T1000 (cell line): ENCODE measurements around the gene TRIOBP.
A peak's percentile ranks its signal among the peaks of the same experiment; 100 is the strongest.

Source experiments
- DNase-seq: peaks from one replicate; lab custom pipeline; 2025; ENCODE audit warnings: mixed read lengths; lab: John Stamatoyannopoulos, UW

TRIOBP gene

DNA sequence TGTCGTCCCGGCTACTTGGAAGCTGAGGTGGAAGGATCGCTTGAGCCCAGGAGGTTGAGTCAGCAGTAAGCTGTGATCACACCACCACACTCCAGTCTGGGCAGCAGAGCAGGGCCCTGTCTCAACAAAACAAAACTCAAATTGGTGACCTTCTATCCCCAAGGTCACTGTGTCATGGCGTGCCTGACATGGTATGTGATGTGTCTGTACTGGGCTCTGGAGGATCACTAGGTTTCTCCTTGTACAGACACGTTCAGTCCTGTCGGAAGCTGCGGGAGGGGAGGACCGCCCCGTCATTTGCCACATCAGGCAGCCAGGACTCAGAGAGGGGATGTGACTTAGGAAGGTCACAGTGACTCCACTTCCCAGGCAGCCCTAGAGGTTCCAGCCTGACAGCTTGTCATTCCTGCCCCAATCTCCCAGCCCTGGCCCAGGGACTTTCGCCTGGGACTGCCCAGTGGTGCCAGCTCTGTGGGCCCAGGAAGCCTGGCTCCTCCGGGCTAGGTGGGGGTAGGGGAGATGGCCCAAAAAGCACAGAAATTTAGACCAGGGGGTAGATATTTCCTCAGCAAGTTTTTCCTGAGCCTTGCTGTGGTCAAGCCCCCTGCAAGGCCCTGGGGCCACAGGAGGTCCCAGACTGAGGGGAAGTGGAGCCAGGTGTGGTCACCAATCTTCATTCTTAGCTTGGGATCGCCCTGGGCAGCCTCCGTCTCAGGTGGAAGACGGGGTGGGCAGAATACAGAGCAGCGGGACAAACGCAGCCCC, 53.2 kb downstream of the TRIOBP start:
- DNase-seq = no peak

DNA sequence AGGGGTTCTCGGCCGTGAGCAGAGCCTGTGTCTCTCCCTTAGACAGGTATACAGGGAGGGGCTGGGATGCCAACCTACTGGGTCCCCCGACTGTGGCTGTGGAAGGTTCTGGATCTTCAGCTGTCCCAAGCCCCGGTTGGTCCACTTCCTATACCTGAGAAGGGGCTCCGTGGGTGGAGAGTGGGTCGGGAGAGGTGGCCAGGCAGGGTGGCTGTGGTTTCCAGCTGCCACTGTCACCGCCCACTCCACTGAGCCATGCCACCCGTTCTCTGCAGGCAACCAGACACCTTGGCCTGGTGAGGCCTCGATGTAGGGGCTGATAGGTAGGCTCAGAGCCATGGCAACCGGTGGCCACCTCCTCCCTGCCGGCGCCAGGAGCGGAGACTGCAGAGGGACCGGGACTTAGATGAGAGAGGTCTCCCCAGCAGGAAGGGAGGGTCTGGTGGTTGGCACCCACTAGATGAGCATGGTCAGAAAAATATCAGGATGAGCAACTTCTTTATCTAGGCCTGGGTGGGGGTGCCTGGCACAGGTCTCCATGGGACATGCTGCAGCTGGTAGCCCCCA, 53.8 kb downstream of the TRIOBP start:
- no peak for DNase-seq

DNA sequence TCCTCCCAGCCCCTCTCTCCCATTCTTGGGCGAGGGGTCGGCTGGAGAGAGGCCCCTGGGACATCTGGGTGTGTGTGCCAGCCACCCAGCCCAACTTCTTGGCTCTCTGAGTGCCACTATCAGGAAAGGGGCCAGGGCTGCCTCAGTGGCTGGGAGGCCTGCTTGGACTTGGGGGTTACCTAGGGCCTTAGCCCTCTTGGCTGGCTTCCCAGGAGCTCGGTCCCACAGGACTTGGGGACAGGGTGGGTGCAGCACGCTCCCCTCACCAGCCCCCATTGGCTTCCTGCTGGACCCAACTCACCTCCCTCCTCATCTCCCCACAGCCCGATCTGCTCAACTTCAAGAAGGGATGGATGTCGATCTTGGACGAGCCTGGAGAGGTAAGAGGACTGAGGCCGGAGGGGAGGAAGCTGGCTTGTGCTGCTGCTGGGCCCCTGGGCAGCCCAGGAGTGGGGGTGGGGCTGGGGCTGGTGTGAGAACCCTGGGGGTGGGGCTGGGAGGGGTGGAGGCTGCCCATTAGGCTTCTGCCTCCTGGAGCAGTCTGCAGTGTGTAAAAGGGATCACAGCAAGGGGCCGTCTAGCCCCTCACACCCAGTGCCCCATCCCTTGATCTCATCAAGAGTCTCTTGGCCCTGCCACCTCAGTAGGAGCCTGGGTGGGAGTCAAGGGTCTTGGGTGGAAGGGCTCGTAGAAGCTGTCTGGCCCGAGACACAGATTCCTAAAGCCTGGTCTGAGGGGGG, 54.8 kb downstream of the TRIOBP start:
- DNase-seq = no peak

DNA sequence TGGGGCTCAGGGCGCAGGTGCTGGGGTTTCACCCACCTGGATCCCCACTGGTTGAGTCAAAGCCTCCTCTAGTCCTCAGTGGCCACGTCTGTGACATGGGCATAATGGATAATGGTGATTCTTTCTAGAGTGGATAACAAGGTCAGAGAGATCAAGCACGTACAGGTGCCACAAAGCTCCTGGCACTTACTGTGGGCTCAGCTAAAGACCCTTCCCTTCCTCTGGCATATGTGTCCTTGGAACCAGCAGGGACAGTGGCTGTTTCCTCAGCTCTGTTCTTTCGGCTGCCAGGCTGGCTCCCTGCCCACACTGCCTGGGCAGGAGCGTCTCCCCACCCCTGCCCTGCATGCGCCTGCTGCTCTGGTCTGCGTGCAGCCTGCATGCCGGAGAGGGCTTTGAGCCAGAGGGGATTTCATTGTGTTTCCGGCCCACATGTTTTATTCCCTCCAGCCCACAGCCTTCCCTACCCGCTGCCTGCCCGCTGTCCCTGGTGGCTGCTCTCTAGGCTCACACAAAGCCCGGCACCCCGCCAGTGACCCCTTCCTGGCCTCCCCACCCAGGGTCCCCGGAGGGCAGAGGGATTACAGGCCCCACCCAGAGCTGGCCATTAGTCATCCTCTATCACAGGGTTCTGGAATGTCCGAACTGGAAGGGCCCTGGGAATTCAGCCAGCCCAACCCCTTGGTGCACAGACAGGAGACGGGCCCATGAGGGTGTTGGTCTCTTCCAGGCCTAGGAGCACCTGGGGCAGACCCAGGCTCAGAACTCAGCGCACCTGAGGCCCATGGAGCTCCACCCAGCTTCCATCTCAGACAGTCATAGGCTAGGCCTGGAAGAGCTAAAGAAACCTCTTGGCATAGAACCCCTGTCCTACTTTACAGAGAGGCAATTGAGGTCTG, 55.6 kb downstream of the TRIOBP start:
- DNase-seq = peak; percentile 95

DNA sequence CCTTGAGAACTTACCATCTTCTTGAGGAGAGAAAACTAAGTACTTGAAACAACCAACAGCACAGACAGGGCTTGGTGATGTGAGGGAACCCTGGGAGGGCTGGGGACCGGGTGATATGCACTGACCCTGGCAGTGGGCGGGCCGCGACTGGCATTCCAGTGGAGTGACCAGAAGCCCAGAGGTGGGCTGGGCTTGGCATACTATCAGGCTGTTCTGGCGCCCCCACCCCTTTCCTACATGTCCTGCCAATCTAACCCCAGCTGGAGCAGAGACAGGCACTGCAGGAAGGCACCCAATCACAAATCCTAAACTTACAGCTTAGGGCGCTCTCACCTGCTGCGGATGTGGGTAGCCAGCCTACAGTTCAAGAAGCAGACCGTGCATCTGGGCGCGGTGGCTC, 56.9 kb downstream of the TRIOBP start:
- DNase-seq = no peak

DNA sequence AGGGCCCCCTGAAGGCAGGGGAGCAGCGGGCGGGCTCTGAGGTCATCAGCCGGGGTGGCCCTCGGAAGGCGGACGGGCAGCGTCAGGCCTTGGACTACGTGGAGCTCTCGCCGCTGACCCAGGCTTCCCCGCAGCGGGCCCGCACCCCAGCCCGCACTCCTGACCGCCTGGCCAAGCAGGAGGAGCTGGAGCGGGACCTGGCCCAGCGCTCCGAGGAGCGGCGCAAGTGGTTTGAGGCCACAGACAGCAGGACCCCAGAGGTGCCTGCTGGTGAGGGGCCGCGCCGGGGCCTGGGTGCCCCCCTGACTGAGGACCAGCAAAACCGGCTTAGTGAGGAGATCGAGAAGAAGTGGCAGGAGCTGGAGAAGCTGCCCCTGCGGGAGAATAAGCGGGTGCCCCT, 60.8 kb downstream of the TRIOBP start:
- DNase-seq = no peak

DNA sequence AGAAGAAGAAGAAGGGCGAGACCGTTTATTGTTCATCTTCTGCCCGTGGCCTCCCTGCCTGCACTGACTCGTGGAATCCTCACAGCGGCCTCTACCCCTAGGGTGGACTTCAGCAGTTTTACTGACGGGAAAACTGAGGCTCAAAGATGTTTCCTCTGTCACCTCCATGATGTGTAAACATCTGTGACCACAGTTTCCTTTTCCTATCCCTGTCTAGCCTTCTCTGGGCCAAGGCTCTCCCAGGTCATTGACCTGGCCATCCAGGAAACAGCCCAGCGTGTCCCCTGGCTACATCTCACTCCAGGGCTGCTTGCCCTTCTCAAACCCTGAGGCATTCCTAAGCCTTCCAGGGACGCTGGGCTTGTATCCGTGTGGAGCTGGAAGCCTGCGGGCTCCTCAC, 61.8 kb downstream of the TRIOBP start:
- no peak for DNase-seq

DNA sequence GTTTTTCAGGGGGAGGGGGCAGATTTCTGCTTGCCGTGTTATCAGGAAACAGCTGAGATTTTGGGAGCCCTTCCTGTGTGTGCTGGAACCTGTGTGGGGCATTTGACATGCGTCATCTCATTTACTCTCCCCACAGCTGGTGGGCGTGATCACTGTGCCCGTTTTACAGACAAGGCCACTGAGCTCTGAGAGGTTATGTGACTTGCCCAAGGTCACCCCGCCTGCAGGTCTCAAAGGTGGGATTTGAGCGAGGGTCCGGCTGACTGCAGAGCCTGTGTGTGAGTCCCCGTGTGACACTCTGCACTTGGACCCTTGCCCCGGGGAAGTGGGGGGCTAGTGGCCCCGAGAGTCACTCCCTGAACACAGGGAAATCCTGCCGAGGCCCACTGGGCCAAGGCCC, 62.4 kb downstream of the TRIOBP start:
- DNase-seq = no peak

DNA sequence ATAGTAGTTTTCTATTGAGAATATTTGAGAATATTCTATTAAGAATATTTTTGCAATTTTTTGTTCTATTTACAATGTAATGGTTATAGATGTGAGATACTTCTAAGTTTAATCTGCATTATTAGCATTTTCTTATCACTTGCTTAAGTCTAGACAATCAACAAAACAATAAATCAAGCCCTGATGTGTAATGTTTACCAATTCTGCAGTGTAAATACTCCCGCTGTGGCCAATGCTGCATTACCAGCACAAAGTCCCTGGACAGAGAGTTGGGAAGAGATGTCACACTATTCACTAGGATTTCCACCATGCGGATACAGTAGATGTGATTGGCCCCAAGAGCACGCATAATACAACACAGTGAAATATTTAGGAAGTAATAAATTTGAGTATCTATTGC, 63.3 kb downstream of the TRIOBP start:
- no peak for DNase-seq

DNA sequence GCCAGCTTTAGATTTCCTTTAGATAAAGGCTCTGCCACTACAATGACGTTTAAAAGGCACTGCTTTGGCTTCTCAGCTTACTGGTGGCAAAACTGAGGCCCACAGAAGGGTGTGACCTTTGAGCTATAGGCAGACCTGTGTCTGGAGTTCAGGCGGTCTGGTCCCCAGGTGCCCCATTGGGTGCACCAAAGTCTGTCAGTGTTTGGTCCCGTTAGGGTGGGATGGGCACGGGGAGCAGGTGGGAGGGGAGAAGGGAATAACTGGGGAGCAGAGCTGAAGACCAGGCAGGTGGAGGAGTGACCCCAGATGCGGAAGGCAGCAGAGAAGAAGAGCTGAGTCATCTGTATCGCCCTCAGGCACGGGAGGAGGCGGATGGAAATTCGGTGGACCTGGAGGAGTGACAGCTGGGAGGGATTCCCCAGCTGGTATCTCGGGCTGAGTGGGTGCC, 65.6 kb downstream of the TRIOBP start:
- no peak for DNase-seq

DNA sequence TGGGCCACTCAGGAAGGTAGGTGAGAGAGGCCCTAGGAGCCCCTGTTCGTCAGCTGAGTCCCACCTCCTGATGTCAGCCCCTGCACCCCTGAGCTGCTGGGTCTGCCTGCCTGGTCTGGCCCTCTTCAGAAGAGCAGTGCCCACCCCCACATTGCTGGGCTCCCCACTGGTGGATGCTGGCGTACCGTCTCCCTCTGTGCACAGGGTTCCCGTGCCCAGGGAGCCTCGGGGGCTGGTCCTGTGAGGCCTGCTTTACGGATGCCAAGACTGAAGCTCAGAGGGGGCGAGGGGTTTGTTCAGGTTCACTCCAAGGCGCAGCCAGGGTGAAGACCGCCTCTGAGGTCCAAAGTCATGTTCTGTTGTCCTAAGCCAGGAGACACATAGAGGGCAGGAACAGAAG, 66.2 kb downstream of the TRIOBP start:
- DNase-seq = no peak

DNA sequence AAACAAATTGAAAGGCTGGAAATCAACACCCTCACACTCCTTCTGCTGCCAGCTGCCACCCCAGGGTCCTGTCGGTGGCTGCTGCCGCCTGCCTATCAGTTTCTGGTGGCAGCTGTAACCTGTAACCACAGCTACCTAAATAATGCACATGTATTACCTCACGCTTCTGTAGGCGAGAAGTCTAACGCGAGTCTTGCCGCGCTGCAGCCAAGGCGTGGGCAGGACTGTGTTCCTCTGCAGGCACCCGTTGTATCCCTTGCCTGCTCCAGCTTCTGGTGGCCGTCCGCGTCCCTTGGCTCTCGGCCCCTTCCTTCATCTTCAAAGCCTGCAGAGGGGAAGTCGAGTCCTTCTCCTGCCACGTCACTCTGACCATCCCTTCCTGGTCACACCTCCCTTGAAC, 66.8 kb downstream of the TRIOBP start:
- no peak for DNase-seq

DNA sequence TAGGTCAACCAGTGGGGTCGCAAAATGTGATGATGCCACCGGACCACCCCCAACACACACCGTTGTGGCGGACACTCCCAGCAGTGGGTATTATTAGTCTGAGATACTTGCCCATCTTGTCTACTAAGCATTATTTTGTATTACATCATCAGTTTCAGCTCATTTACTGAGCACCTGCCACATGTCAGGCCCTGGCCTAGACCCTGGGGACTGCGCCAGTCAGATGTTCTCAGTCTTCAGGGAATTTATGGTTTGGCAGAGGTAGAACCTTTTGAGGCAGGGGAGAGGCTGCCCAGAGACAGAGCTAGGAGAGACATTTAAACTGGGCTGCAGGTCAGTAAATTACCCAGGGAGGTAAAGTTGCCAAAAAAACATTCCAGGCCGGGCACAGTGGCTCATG, 67.8 kb downstream of the TRIOBP start:
- no peak for DNase-seq

DNA sequence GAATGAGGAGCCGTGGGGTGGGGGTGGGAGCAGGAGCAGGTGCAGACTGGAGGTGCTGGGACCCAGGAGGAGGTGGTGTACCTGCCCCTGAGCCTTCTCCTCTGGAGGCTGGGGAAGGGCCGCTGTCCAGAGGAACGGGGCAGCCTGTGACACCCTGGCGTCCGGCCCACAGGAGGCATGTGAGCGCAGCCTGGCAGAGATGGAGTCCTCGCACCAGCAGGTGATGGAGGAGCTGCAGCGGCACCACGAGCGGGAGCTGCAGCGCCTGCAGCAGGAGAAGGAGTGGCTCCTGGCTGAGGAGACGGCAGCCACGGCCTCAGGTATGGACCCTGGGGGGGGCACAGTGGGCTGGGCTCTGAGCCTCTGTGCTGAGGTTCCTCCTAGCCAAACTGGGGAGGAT, 68.7 kb downstream of the TRIOBP start:
- no peak for DNase-seq

DNA sequence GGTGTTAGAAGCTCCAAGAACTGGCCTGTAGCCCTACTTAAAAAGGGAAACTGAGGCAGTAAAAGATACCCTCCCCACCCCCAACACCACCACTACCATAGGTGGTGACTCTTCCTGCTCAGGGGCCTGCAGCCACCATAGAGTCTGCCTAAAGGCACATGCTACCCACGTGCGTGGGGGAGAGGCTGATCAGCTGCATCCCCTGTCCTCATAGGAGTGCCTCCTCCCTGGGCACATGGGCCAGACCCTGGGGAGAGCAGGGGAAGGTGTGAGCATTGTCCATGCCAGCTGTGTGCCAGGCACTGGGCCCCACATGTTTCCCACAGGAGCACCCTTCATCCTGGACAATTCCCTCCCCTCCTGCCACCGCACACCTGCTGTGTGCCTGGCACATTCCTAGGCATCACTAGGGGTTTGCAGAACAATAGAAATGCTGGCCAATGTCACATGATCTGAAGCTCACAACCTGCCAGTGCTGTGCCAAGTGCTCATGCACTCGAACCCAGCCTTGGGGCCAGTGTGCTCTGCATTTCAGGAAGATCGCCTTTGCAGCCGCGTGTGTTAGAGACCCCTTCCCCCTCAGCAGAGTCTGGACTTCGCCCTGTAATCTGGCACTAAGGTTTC, 69.2 kb downstream of the TRIOBP start:
- DNase-seq = no peak

DNA sequence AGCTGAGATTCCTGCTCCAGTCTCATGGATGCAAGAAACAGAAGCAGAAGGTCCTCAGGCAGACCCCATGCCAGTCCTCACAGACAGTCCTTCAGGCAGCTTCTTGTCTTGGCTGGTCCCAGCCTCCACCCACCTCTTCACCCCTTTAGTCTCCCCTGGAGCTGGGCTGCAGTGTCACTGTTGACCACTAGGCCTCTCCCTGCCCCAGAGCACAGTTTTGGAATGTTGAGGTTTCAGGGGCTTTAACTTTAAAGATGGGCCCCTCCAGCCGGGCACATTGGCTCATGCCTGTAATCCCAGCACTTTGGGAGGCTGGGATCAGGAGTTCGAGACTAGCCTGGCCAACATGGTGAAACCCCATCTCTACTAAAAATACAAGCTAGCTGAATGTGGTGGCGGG, 71.4 kb downstream of the TRIOBP start:
- no peak for DNase-seq

DNA sequence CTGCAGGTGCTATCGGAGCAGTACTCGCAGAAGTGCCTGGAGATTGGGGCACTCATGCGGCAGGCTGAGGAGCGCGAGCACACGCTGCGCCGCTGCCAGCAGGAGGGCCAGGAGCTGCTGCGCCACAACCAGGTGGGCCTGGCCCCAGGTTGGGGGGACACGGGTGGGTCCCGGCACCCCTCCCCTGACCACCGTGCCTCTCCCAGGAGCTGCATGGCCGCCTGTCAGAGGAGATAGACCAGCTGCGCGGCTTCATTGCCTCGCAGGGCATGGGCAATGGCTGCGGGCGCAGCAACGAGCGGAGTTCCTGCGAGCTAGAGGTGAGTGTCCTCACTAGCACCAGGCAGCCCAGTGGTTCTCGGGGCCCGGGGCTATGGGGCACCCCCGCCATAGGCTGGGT, 72.2 kb downstream of the TRIOBP start:
- DNase-seq = no peak

DNA sequence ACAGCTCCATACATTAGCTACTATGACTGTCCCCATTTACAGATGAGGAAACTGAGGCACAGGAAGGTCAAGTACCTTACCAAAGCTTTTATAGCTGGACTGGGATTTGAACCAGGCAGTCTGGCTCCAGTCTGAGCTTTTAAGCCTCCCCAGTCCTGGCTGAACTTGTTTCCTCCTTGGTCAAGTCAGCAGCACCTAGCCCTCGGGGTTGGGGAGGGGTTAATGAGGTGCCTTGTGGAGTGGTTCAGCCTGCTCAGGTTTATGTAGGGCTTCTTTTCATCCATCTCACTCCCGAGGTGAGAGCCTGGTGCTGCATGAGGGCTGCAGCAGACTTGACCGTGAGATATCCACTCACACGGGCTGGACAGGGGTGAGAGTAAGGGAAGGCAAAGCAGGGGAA, 74.2 kb downstream of the TRIOBP start:
- no peak for DNase-seq

DNA sequence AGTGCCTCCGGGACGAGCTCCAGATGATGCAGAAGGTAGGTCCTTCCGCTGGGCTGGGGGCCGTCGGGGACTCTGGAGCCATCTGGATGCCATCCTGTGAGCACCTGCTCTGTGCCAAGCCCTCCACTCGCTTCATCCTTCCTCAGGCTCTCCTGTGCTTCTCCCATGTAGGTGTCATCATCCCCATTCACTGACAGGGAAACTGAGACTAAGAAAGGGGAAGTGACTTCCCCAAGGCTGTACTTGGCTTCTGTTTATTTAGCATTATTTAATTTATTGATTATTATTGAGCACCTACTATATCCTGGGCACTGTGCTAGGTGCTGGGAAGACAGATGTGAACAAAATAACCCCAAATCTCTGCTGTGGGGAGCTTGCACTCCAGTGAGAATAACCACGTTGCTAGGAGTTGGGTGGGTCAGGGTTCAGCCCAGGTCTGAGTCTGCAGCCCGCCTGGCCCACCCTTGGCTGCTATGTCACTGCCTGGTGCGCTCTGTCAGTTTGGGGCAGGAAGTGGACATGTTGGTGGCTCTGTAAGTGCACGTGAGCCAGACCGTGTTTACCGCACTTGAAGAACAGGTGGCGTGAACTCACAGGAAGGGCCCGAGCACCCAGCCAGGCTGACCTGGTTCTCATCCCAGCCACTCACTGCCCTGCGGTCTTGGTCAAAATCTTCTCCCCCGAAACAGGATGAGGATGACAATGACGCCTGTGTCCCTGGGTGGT, 75.0 kb downstream of the TRIOBP start:
- DNase-seq = no peak

DNA sequence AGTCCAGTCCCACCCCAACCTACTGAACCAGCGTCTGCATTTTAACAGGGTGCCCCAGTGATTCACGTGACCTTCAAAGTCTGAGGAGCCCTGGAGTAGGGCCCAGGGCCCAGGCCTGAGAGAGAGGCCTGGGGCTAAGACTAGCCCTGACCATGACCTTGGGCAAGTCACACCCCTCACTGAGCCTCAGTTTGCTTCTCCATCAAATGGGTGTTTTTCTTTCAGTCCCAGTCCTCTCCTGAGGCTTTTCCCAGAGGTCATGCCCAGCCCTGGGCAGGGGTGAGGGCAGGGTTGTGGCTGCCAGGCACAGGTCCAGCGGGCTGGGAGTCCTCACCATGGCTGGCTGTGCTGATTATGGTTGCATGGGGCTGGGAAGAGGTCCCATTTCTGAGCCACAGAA, 77.9 kb downstream of the TRIOBP start:
- no peak for DNase-seq
